ENCODE results near the gene PRLHR.
"Not testable (repeated sequence)": the region's sequence is repeated elsewhere in the genome, so short reads cannot be mapped to it uniquely, and the experiment has no call there.

Gene PRLHR

DNA sequence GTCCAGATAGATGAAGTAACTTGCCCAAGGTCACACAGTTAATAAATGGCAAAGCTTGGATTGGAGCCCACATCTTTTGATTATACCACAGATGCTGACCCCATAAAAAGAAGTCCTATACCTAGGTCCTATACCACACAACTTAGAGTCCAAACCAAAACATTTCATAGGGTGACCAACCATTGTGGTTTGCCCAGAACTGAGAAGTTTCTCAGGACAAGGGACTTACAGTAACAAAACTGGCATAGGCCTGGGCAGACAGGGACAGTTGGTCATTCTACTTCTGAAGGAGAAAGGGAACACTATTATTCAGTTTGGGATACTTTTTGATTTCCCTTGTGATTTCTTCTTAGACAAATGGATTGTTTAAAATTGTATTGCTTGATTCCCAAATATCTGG lies 32.9 kb upstream of the PRLHR start:
- TF ChIP-seq, protein P1, sequence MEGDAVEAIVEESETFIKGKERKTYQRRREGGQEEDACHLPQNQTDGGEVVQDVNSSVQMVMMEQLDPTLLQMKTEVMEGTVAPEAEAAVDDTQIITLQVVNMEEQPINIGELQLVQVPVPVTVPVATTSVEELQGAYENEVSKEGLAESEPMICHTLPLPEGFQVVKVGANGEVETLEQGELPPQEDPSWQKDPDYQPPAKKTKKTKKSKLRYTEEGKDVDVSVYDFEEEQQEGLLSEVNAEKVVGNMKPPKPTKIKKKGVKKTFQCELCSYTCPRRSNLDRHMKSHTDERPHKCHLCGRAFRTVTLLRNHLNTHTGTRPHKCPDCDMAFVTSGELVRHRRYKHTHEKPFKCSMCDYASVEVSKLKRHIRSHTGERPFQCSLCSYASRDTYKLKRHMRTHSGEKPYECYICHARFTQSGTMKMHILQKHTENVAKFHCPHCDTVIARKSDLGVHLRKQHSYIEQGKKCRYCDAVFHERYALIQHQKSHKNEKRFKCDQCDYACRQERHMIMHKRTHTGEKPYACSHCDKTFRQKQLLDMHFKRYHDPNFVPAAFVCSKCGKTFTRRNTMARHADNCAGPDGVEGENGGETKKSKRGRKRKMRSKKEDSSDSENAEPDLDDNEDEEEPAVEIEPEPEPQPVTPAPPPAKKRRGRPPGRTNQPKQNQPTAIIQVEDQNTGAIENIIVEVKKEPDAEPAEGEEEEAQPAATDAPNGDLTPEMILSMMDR (conservative IDR thresholded peaks at IDR 0.05; ENCODE audit: low read length), result no peak
- no peak overlapping the region for H3K4me3 ChIP-seq (ENCODE audit: low read length)
- no peak for DNase-seq (ENCODE audit: low read depth)

DNA sequence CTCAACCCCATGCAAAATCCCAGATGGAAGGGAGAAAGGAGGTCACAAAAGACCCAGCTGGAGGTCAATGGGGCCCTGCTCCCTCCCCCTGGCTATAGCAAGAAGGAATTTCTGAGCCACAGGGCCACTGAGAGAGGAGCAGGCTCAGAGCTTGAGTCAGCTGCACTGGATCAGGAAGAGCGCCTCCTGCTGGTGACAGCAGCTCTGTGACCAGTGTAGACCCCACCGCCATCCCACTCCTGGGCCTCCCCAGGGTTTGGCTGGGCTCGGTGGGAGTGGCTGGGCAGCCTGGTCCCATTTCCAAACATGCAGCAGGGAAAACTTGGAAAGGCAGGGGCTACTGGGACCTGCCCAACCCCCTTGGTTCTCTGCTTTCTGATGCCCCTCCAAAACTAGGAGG lies 31.5 kb upstream of the PRLHR start:
- DNase-seq (ENCODE audit: low read depth), result no peak
- TF ChIP-seq, protein P1 (conservative IDR thresholded peaks at IDR 0.05; ENCODE audit: low read length), result no peak
- H3K4me3 ChIP-seq (ENCODE audit: low read length), result no peak overlapping the region

DNA sequence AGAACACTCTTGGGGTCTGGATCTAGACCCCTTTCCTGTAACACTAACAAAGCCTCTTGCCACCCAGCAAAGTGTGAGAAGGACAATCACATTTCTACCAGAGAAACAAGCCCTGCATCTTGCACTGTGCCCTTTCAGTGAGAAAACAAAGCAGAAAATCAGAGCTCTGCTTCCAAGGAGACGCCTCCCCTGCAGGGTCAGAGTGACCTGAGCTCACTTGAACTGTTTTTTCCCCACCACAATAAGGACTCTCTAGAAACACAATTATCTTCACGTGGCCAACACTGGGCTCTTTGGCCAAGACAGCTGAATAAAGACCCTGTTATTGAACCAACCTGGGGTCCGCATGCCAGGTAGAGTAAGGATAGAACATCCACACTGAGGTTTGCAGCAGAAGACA lies 30.1 kb upstream of the PRLHR start:
- TF ChIP-seq, protein P1 (conservative IDR thresholded peaks at IDR 0.05; ENCODE audit: low read length), result no peak
- DNase-seq (ENCODE audit: low read depth), result no peak
- no peak overlapping the region for H3K4me3 ChIP-seq (ENCODE audit: low read length)

DNA sequence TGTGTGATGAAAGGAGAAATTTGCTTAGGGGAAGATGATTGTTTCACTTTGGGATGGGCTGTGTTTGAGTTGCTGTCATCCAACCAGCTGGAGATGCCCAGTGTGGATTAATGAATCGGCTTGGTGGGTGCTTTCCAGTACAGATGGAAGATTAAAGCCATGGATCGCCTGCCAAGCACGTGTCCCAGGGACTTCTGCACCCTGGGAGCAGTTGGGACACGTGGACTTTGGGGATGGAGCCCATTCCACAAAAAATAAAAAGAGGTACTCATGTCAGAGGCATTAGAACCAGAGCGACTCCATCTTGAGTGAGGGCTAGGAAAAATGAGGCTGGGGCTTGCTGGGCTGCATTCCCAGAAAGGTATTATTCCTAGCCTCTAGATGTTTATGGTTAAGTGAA lies 29.3 kb upstream of the PRLHR start:
- DNase-seq (ENCODE audit: low read depth), result no peak
- H3K4me3 ChIP-seq (ENCODE audit: low read length), result no peak overlapping the region
- TF ChIP-seq, protein P1 (conservative IDR thresholded peaks at IDR 0.05; ENCODE audit: low read length), result no peak

DNA sequence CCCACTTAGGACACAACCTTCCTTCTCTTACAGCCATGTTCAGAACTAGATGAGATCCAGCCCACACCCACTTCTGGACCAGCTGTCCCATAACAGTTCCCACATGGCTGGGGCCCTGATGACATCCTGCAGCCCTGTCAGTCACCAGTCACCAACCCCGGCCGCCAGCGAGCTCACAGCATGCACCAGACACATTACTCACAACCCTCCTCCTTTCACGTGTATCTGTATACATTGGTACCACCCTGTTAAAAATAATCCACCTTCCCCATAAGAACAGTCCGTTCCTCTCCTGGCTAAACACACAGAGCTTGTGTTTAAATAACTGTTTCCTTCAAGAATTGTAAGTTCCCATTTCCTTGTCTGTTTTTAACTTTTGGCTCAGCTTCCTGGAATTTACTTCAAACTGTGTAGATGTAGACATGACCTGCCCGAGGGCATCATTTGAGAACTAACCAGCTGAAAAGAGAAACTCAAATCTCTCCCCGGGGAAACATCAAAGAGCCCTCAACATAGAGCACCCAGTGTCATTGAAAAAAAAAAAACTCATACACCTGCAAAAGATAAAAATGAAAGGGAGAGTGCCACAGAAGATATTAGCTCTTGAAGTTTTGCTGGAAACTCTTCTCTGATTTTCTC lies 26.0 kb upstream of the PRLHR start:
- DNase-seq (ENCODE audit: low read depth), result no peak
- TF ChIP-seq, protein P1 (conservative IDR thresholded peaks at IDR 0.05; ENCODE audit: low read length), result no peak
- H3K4me3 ChIP-seq (ENCODE audit: low read length), result no peak overlapping the region

DNA sequence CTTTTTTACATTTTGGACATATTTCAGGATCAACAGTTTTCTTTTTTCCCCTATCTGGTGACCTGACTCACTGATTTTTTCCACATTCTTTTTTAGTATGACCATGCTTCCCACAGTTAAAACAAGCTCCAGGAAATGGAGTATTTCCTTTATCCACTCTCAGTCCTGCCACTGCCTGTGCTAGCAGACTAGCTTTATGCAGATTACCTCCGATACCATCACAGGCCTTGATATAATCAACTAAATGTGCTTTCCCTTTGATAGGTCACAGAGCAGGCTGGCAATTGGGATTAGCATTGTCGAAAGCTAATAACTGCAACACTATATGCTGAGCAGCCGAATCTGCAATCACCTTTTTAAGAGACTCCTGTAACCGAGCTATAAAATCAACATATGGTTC lies 18.4 kb upstream of the PRLHR start:
- H3K4me3 ChIP-seq (ENCODE audit: low read length); DNase-seq (ENCODE audit: low read depth): not testable (repeated sequence)

DNA sequence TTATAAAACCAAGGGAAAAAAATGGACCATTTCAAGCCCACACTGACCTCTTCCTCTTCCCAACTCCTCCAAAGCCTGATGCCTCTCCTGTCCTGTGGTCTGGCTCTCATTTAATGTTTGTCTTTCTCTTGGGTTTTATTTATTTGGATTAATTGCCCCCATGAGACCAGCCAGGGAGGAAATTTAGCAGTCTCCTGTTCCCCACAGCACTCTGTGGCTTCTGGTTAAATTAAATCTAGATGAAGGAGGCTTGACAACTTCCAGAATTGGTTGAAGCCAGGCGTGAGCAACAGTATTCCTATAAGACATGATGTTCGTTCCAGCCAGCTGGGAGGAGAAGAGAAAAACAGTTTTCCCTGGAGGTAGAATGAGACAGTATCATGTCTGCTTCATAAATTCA lies 15.1 kb upstream of the PRLHR start:
- TF ChIP-seq, protein P1 (conservative IDR thresholded peaks at IDR 0.05; ENCODE audit: low read length), result no peak
- H3K4me3 ChIP-seq (ENCODE audit: low read length), result no peak overlapping the region
- no peak for DNase-seq (ENCODE audit: low read depth)
